Thoracic aorta (tissue), 2 donors: ENCODE results near the gene FBXL19. TPM values are rescaled to one million over a fixed set of nuclear protein-coding genes. Genes with fewer than 3 reads are reported as not detected.

Experiments used
- ATAC-seq: fragments of 150-250 bp; one replicate; pipeline ENCODE4 v1.8.0; 2017; ENCODE audit warnings: low read depth; ENCODE audit not compliant: insufficient number of reproducible peaks, low FRiP score
- DNase-seq: peaks from one replicate; pipeline ENCODE4 v3.0.0-alpha.2; 2020; ENCODE audit warnings: low spot score
- H3K27ac ChIP-seq, 2 donors: fragments of 200-600 bp; sonication (generic); 1 replicate in 1 of 2; 2 replicates in 1 of 2; pipeline ENCODE4 v1.5.1; 2016; ENCODE audit warnings: mild to moderate bottlenecking in 2 of 2, moderate library complexity in 2 of 2
- H3K27me3 ChIP-seq: fragments of 200-600 bp; sonication (generic); replicated peaks from 2 replicates; pipeline ENCODE4 v1.6.0; 2016; ENCODE audit warnings: mild to moderate bottlenecking; ENCODE audit not compliant: insufficient read depth
- H3K36me3 ChIP-seq: fragments of 200-600 bp; sonication (generic); one replicate; pipeline ENCODE4 v1.5.1; 2016
- H3K4me1 ChIP-seq, 2 donors: fragments of 200-600 bp; sonication (generic); 1 replicate in 1 of 2; 2 replicates in 1 of 2; pipeline versions ENCODE4 v1.5.1 to v1.6.0; 2016; ENCODE audit warnings: low read depth in 2 of 2, mild to moderate bottlenecking in 1 of 2; ENCODE audit not compliant: control insufficient read depth in 1 of 2
- H3K4me3 ChIP-seq: fragments of 200-600 bp; sonication (generic); 2 replicates; pipeline ENCODE4 v1.5.1; 2016; ENCODE audit warnings: mild to moderate bottlenecking
- H3K9me3 ChIP-seq: fragments of 200-600 bp; sonication (generic); 2 replicates; pipeline ENCODE4 v1.5.1; 2016
- CTCF ChIP-seq: fragments of 200-600 bp; sonication (generic); IDR thresholded peaks from one replicate; pipeline ENCODE4 v1.5.1; 2019; ENCODE audit warnings: antibody characterized with exemption
- total RNA-seq, 2 donors: library from RNA; depleted of rRNA; stranded (reverse); fragments of >200 nt; gene quantifications; one replicate each; pipeline versions ENCODE4 v1.1.0 to v1.2.3, GENCODE V29; 2016

FBXL19 gene
- total RNA-seq, 2 donors from 2014 or later = 14.5 to 18.7 TPM

GRCh38 chr16:30925995-30926811 is 2.8 kb downstream of the FBXL19 start:
- no peaks in the 10 kb centered on the region for H3K27me3 ChIP-seq
- no peak overlapping the region for H3K27ac ChIP-seq

GRCh38 chr16:30926937-30927788 is 3.8 kb downstream of the FBXL19 start:
- no peak overlapping the region for H3K27ac ChIP-seq
- H3K4me1 ChIP-seq = peaks cover 5 to 24% of the 10 kb centered on the region in 2 donors
- no peak for TF ChIP-seq CTCF
- H3K27me3 ChIP-seq = no peaks in the 10 kb centered on the region
- H3K36me3 ChIP-seq = peaks cover 10% of the 10 kb centered on the region
- DNase-seq = no peak
- ATAC-seq = no peak
- H3K9me3 ChIP-seq = no peaks in the 10 kb centered on the region
- H3K4me3 ChIP-seq = no peak overlapping the region

More at GRCh38 chr16:30925995-30926811, 2.8 kb downstream of the FBXL19 start:
- Histone ChIP-seq H3K36me3 (peaks cover 10% of the 10 kb centered on the region), H3K4me3 (no peak overlapping the region), H3K4me1 (peaks cover 5 to 27% of the 10 kb centered on the region in 2 donors), H3K9me3 (no peaks in the 10 kb centered on the region)
- no peak for TF ChIP-seq CTCF
- ATAC-seq (no peak), DNase-seq (no peak)

- ATAC-seq (no peak), DNase-seq (no peak)
- H3K36me3 ChIP-seq = peaks cover 13% of the 10 kb centered on the region
- TF ChIP-seq CTCF = no peak
- H3K4me1 ChIP-seq = peaks cover 5 to 24% of the 10 kb centered on the region in 2 donors
- no peak overlapping the region for H3K27ac ChIP-seq
- no peaks in the 10 kb centered on the region for H3K27me3 ChIP-seq
- H3K9me3 ChIP-seq = no peaks in the 10 kb centered on the region
- H3K4me3 ChIP-seq = no peak overlapping the region
Measured at GRCh38 chr16:30927789-30928378, 4.5 kb downstream of the FBXL19 start.

GRCh38 chr16:30928390-30928789 is 5.0 kb downstream of the FBXL19 start:
- no peak for DNase-seq
- H3K4me1 ChIP-seq = peaks cover 5 to 24% of the 10 kb centered on the region in 2 donors
- H3K27ac ChIP-seq = no peak overlapping the region
- no peaks in the 10 kb centered on the region for H3K27me3 ChIP-seq
- no peak overlapping the region for H3K4me3 ChIP-seq
- no peaks in the 10 kb centered on the region for H3K9me3 ChIP-seq
- no peak for ATAC-seq
- no peak for TF ChIP-seq CTCF
- peaks cover 13% of the 10 kb centered on the region for H3K36me3 ChIP-seq

- no peaks in the 10 kb centered on the region for H3K27me3 ChIP-seq
- peaks cover 13% of the 10 kb centered on the region for H3K36me3 ChIP-seq
- H3K4me1 ChIP-seq = peaks cover 5 to 21% of the 10 kb centered on the region in 2 donors
- ATAC-seq (no peak), DNase-seq (no peak)
- no peak overlapping the region for H3K4me3 ChIP-seq
- no peak overlapping the region for H3K27ac ChIP-seq
- TF ChIP-seq CTCF = no peak
- H3K9me3 ChIP-seq = no peaks in the 10 kb centered on the region
Measured at GRCh38 chr16:30929167-30929566, 5.8 kb downstream of the FBXL19 start.
